GM10248 (cell line): ENCODE results near the gene CYP46A1.
A peak's percentile ranks its signal among the peaks of the same experiment; 100 is the strongest.

Experiments
- CTCF ChIA-PET: fragments of 300-600 bp; sonication (Branson Sonifier 250); formaldehyde crosslinking; extraction: SDS; loops from one replicate; lab custom pipeline; 2021; ENCODE audit warnings: antibody characterized with exemption; lab: Yijun Ruan, JAX
- POLR2A ChIA-PET: fragments of 350-650 bp; sonication (Branson Sonifier 250); formaldehyde crosslinking; extraction: SDS; loops from one replicate; lab custom pipeline; 2020; ENCODE audit warnings: antibody characterized with exemption; lab: Yijun Ruan, JAX
- DNase-seq: peaks from one replicate; pipeline ENCODE4 v3.0.0; 2012; ENCODE audit errors: extremely low spot score
- TF ChIP-seq, protein P1 (sequence below): IDR thresholded peaks from 2 replicates; pipeline ENCODE4 v1.5.1; 2012; ENCODE audit warnings: mild to moderate bottlenecking, low read depth; ENCODE audit errors: extremely low read depth, missing control alignments, control extremely low read depth

CYP46A1 gene

DNA sequence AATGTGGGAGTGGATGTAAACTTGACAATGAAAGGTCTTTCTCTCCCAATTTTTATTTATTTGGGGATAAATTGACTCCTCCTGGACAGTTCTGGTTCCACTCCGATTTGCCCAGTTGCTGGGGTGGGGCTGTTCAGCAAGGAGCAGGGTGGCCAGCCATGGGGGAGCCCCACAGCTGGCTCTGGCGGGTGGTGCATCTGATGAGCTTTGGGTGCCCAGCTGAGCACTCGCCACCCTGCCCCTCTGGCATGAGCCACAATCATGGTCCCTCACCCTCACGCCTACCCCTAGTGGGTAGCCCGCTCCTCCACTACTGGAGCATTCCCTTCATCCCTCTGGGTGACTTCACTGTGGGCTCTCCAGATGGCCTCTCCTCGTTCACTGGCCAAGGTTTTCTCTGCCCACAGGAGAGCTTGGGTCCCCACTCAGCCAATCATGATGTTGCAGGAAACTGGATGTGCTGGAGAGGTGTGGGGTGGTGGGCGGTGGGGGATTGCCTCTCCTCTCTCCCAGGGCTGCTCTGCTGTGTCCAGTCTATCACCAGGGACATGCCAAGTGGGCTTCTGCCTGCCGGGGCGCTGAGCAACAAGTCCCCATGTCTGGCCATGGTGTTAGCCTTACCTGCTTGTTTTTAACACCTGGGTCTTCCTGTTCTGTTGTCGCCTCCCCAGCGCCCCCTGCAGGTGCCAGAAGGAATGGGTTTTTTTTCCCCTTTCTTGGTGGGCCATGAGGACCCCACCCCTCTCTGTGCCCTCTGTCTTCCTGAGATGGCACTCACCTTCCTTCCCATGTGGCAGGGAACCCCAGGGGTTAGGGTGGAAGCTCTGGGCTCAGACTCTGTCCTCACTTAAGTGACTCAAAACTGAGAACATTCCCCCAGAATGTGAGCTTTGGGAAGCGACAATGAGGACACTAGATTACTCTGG is 3.4 kb downstream of the CYP46A1 start:
- TF ChIP-seq, protein P1, sequence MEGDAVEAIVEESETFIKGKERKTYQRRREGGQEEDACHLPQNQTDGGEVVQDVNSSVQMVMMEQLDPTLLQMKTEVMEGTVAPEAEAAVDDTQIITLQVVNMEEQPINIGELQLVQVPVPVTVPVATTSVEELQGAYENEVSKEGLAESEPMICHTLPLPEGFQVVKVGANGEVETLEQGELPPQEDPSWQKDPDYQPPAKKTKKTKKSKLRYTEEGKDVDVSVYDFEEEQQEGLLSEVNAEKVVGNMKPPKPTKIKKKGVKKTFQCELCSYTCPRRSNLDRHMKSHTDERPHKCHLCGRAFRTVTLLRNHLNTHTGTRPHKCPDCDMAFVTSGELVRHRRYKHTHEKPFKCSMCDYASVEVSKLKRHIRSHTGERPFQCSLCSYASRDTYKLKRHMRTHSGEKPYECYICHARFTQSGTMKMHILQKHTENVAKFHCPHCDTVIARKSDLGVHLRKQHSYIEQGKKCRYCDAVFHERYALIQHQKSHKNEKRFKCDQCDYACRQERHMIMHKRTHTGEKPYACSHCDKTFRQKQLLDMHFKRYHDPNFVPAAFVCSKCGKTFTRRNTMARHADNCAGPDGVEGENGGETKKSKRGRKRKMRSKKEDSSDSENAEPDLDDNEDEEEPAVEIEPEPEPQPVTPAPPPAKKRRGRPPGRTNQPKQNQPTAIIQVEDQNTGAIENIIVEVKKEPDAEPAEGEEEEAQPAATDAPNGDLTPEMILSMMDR, result peak; percentile 62
- POLR2A ChIA-PET, result no interaction called here
- no peak for DNase-seq
- CTCF ChIA-PET, result interaction anchor here (0.7 to 1.9 kb wide), 16 partner anchors 8 to 204 kb away, joined by 3 to 9 read pairs (median 4); no protein-coding TSS in a partner anchor

DNA sequence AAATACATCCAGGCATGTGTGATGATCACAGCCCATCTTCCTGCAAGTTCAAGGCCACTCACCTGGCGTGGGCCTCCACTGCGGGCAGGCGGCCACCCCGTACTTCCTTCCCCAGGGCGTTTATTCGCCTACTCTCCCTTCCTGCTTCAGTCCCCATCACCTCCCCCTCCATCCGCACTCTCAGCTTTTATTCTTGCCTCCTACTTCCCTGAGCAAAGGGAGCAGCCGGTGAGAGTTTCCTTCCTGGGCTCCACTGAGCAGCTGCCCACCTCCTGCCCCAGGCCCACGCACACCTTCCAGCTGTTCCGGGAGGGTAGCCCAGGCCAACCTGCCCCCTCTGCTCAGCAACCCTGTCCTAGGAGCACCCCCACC is 4.1 kb downstream of the CYP46A1 start:
- ChIA-PET CTCF (interaction anchor here (0.7 to 1.9 kb wide), 14 partner anchors 8 to 203 kb away, joined by 3 to 9 read pairs (median 4); no protein-coding TSS in a partner anchor), POLR2A (no interaction called here)
- TF ChIP-seq, protein P1, result no peak
- no peak for DNase-seq

DNA sequence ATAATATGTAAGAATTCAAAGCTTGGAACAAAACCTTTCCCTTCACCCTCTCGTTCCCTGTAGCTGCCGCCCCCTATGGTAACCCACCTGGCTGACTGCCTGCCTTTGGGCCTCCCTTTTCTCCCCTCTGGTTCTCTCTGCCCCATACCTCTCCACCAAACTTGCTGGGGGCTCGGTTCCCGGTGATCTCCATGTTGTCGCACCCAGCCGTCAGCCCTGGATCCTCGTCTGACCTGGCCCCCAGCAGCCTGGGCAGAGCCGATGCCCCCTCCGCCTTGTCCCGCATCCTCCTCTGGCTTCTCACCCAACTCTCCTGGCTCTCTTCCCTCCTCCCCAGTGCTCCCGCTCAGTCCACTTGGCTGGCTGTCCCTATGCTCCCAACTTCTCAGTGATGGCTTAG is 4.5 kb downstream of the CYP46A1 start:
- CTCF ChIA-PET, result interaction anchor here (0.7 to 1.9 kb wide), 14 partner anchors 8 to 203 kb away, joined by 3 to 9 read pairs (median 4); no protein-coding TSS in a partner anchor
- TF ChIP-seq, protein P1, result no peak
- POLR2A ChIA-PET, result no interaction called here

DNA sequence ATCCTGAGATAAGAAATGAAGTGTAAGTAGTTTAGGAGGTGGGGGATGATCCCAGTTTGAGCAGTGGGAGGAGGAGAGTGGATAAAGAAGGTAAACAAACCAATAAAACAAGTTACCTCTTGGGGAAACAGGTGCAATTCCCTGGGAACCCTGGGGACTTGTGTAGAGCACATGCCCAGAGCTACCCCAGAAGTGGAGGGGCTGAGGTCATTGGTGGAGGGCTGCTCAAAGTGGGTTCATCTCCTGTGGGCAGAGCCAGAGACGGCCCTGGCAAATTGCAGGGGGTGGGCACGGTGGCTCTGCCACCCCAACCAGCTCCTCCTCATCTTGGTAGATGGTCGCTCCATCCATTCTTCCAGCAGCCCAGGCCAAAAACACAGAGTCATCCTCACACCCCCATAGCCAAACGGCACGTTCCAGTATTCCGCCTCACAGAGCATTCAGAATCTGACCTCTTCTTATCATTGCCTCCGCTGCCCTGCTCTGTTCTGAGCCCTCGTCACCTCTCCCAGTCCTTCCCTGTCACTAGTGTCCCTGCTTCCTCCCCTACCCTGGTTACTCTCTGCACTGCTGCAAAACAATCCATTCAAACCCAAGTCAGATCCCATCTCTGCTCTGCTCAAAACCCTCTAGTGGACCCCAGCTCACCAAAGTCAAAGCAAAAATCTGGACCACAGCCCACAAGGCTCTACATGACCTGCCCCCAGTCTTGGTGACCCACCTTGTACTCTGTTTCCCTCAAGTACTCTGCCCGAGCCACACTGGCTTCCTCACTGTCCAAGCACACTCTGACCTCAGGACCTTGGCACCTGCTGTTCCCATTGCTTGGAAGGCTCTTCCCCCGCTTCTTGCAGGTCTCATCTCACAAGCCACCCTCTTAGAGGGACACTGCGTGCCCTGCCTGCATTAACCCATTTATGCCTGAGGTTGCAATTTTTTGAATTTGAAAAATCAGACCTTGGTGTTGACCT is 5.5 kb downstream of the CYP46A1 start:
- DNase-seq, result no peak
- CTCF ChIA-PET, result interaction anchor here (1.3 to 1.8 kb wide), 3 partner anchors 10 to 202 kb away, joined by 3 to 8 read pairs (median 4); no protein-coding TSS in a partner anchor
- TF ChIP-seq, protein P1, result no peak
- POLR2A ChIA-PET, result no interaction called here

More for the DNA sequence above, 4.5 kb downstream of the CYP46A1 start:
- no peak for DNase-seq

DNA sequence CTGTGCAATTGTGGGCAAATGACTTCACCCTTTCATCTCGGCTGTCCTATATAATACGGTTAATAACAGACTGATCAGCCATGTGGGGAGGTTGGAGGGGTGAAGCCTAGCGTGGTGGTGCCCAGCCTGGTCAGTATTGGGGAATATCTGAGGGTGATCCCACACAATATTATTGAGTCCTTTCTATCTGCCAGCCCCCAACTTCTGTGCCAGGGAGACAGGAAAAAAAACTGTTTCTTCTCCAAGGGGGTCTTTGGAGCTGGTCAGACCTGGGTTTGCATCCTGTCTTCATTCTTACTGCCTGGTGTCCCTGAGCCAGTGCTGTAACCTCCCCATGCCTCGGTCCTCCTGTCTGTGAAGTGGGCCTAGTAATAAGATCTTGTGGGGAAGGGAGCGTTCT is 6.5 kb downstream of the CYP46A1 start:
- ChIA-PET CTCF (no interaction called here), POLR2A (no interaction called here)

More for the DNA sequence above, 6.5 kb downstream of the CYP46A1 start:
- TF ChIP-seq, protein P1, result no peak
- DNase-seq, result no peak
